ENCODE data around the gene LSM14B.

The LSM14B gene

GRCh38 chr20:62117362-62117646 is 5.0 kb upstream of the LSM14B start:
- TF ChIP-seq EZH2 (IDR thresholded peaks at IDR 0.05), result no peak
- no peak for TF ChIP-seq FOXP2 (optimal IDR thresholded peaks at IDR 0.05; ENCODE audit: control extremely low read depth, extremely low read length, insufficient read depth)
- no peaks in the 10 kb centered on the region for H3K36me3 ChIP-seq (ENCODE audit: insufficient read depth, low read length)
- no peaks in the 10 kb centered on the region for H3K9me3 ChIP-seq (ENCODE audit: low read depth, low read length)
- H3K9ac ChIP-seq (ENCODE audit: insufficient read length), result no peak overlapping the region
- H3K4me3 ChIP-seq, result no peak overlapping the region
- H3K27ac ChIP-seq, result no peak overlapping the region
- no peak for DNase-seq (ENCODE audit: low read depth, low spot score)

GRCh38 chr20:62117658-62118057 is 4.6 kb upstream of the LSM14B start:
- Histone ChIP-seq H3K9ac (ENCODE audit: insufficient read length) (no peak overlapping the region), H3K9me3 (ENCODE audit: low read depth, low read length) (no peaks in the 10 kb centered on the region), H3K27ac (no peak overlapping the region), H3K36me3 (ENCODE audit: insufficient read depth, low read length) (no peaks in the 10 kb centered on the region), H3K4me3 (no peak overlapping the region)
- TF ChIP-seq FOXP2 (optimal IDR thresholded peaks at IDR 0.05; ENCODE audit: control extremely low read depth, extremely low read length, insufficient read depth), result no peak
- no peak for TF ChIP-seq EZH2 (IDR thresholded peaks at IDR 0.05)
- no peak for TF ChIP-seq POLR2AphosphoS5 (IDR thresholded peaks at IDR 0.05; ENCODE audit: borderline replicate concordance, low read depth, low read length)
- no peak for DNase-seq (ENCODE audit: low read depth, low spot score)

- DNase-seq (ENCODE audit: low read depth, low spot score), result no peak
- TF ChIP-seq POLR2AphosphoS5 (IDR thresholded peaks at IDR 0.05; ENCODE audit: borderline replicate concordance, low read depth, low read length) (no peak), EZH2 (IDR thresholded peaks at IDR 0.05) (no peak), FOXP2 (optimal IDR thresholded peaks at IDR 0.05; ENCODE audit: control extremely low read depth, extremely low read length, insufficient read depth) (no peak)
- H3K9ac ChIP-seq (ENCODE audit: insufficient read length), result no peak overlapping the region
- no peak overlapping the region for H3K27ac ChIP-seq
- H3K4me3 ChIP-seq, result no peak overlapping the region
- H3K9me3 ChIP-seq (ENCODE audit: low read depth, low read length), result no peaks in the 10 kb centered on the region
- H3K36me3 ChIP-seq (ENCODE audit: insufficient read depth, low read length), result no peaks in the 10 kb centered on the region
These were observed 3.9 kb upstream of the LSM14B start for GRCh38 chr20:62118113-62119043.

GRCh38 chr20:62119115-62119514 is 3.2 kb upstream of the LSM14B start:
- TF ChIP-seq FOXP2 (optimal IDR thresholded peaks at IDR 0.05; ENCODE audit: control extremely low read depth, extremely low read length, insufficient read depth), result no peak
- TF ChIP-seq EZH2 (IDR thresholded peaks at IDR 0.05), result no peak
- TF ChIP-seq POLR2AphosphoS5 (IDR thresholded peaks at IDR 0.05; ENCODE audit: borderline replicate concordance, low read depth, low read length), result no peak

GRCh38 chr20:62119591-62120364 is 2.5 kb upstream of the LSM14B start:
- Histone ChIP-seq H3K27ac (no peak overlapping the region), H3K9ac (ENCODE audit: insufficient read length) (no peak overlapping the region)
- no peak for TF ChIP-seq POLR2AphosphoS5 (IDR thresholded peaks at IDR 0.05; ENCODE audit: borderline replicate concordance, low read depth, low read length)
- TF ChIP-seq FOXP2 (optimal IDR thresholded peaks at IDR 0.05; ENCODE audit: control extremely low read depth, extremely low read length, insufficient read depth), result no peak
- no peak for TF ChIP-seq EZH2 (IDR thresholded peaks at IDR 0.05)

More at GRCh38 chr20:62119115-62119514, 3.2 kb upstream of the LSM14B start:
- H3K9me3 ChIP-seq (ENCODE audit: low read depth, low read length), result no peaks in the 10 kb centered on the region
- no peak overlapping the region for H3K27ac ChIP-seq
- H3K36me3 ChIP-seq (ENCODE audit: insufficient read depth, low read length), result peaks cover 4% of the 10 kb centered on the region; the same call in 1 of the 2 replicates
- no peak overlapping the region for H3K9ac ChIP-seq (ENCODE audit: insufficient read length)
- H3K4me3 ChIP-seq, result no peak overlapping the region
- DNase-seq (ENCODE audit: low read depth, low spot score), result no peak

GRCh38 chr20:62120365-62120762 is 1.9 kb upstream of the LSM14B start:
- Histone ChIP-seq H3K36me3 (ENCODE audit: insufficient read depth, low read length) (peaks cover 16% of the 10 kb centered on the region), H3K9me3 (ENCODE audit: low read depth, low read length) (no peaks in the 10 kb centered on the region), H3K4me3 (no peak overlapping the region), H3K9ac (ENCODE audit: insufficient read length) (no peak overlapping the region), H3K27ac (no peak overlapping the region)
- TF ChIP-seq POLR2AphosphoS5 (IDR thresholded peaks at IDR 0.05; ENCODE audit: borderline replicate concordance, low read depth, low read length) (no peak), FOXP2 (optimal IDR thresholded peaks at IDR 0.05; ENCODE audit: control extremely low read depth, extremely low read length, insufficient read depth) (no peak), EZH2 (IDR thresholded peaks at IDR 0.05) (no peak)
- no peak for DNase-seq (ENCODE audit: low read depth, low spot score)

More at GRCh38 chr20:62119591-62120364, 2.5 kb upstream of the LSM14B start:
- Histone ChIP-seq H3K4me3 (no peak overlapping the region), H3K9me3 (ENCODE audit: low read depth, low read length) (no peaks in the 10 kb centered on the region), H3K36me3 (ENCODE audit: insufficient read depth, low read length) (peaks cover 10% of the 10 kb centered on the region; the same call in 1 of the 2 replicates)
- DNase-seq (ENCODE audit: low read depth, low spot score), result no peak

GRCh38 chr20:62120990-62121775 is 1.1 kb upstream of the LSM14B start:
- Histone ChIP-seq H3K9ac (ENCODE audit: insufficient read length) (peak overlapping the region; percentile 81), H3K4me3 (peak overlapping the region; percentile 83), H3K36me3 (ENCODE audit: insufficient read depth, low read length) (peaks cover 24% of the 10 kb centered on the region), H3K27ac (peak overlapping the region; percentile 94), H3K9me3 (ENCODE audit: low read depth, low read length) (no peaks in the 10 kb centered on the region)
- TF ChIP-seq FOXP2 (optimal IDR thresholded peaks at IDR 0.05; ENCODE audit: control extremely low read depth, extremely low read length, insufficient read depth), result no peak
- TF ChIP-seq POLR2AphosphoS5 (IDR thresholded peaks at IDR 0.05; ENCODE audit: borderline replicate concordance, low read depth, low read length), result peak; percentile 54; the same call in 1 of the 2 replicates
- TF ChIP-seq EZH2 (IDR thresholded peaks at IDR 0.05), result no peak
- peak; percentile 45 for DNase-seq (ENCODE audit: low read depth, low spot score)

All from SK-N-MC (cell line).